HL-60 (cell line): ENCODE results near the gene CITED2.

Experiments used
- POLR2AphosphoS5 ChIP-seq: IDR thresholded peaks from 2 replicates; pipeline ENCODE4 v1.6.1; 2012; ENCODE audit warnings: low read depth
- TF ChIP-seq, protein P1 (sequence below): IDR thresholded peaks from one replicate; pipeline ENCODE4 v1.5.1; 2011; ENCODE audit warnings: low read length, control low read depth, inconsistent platforms; ENCODE audit not compliant: insufficient read depth

- TF ChIP-seq POLR2AphosphoS5, result peak; percentile 99
- TF ChIP-seq, protein P1, sequence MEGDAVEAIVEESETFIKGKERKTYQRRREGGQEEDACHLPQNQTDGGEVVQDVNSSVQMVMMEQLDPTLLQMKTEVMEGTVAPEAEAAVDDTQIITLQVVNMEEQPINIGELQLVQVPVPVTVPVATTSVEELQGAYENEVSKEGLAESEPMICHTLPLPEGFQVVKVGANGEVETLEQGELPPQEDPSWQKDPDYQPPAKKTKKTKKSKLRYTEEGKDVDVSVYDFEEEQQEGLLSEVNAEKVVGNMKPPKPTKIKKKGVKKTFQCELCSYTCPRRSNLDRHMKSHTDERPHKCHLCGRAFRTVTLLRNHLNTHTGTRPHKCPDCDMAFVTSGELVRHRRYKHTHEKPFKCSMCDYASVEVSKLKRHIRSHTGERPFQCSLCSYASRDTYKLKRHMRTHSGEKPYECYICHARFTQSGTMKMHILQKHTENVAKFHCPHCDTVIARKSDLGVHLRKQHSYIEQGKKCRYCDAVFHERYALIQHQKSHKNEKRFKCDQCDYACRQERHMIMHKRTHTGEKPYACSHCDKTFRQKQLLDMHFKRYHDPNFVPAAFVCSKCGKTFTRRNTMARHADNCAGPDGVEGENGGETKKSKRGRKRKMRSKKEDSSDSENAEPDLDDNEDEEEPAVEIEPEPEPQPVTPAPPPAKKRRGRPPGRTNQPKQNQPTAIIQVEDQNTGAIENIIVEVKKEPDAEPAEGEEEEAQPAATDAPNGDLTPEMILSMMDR, result no peak
Measured at GRCh38 chr6:139374357-139375225, at the start of gene CITED2.
